T follicular helper cell (primary cell): ENCODE results near the gene NUCB2.
"Not testable (repeated sequence)": the region's sequence is repeated elsewhere in the genome, so short reads cannot be mapped to it uniquely, and the experiment has no call there.

ENCODE experiments used
- DNase-seq: peaks from one replicate; pipeline ENCODE4 v3.0.0-alpha.2; 2020; ENCODE audit warnings: low read depth
- total RNA-seq, 2 experiments: gene quantifications; one replicate each; lab custom pipeline; 2026; lab: John Stamatoyannopoulos, UW

The NUCB2 gene
- 17.1 to 37.1 reads per million in 2 experiments for total RNA-seq

- DNase-seq = peak; percentile 95
Measured at GRCh38 chr11:17276236-17277023, at the start of gene NUCB2. TSS of gene NUCB2 (plus strand) at chr11:17276739. CDS start at chr11:17295324, 18,585 bp downstream.

GRCh38 chr11:17228186-17228925 lies 48.2 kb upstream of the NUCB2 start:
- DNase-seq = not testable (repeated sequence)

- no peak for DNase-seq
Measured at GRCh38 chr11:17229481-17230152, 46.9 kb upstream of the NUCB2 start.

- no peak for DNase-seq
Measured at GRCh38 chr11:17230867-17231851, 45.4 kb upstream of the NUCB2 start.

GRCh38 chr11:17233101-17233500 lies 43.4 kb upstream of the NUCB2 start:
- no peak for DNase-seq

- DNase-seq = no peak
Measured at GRCh38 chr11:17238377-17238776, 38.2 kb upstream of the NUCB2 start.

- DNase-seq = not testable (repeated sequence)
Measured at GRCh38 chr11:17239927-17240326, 36.6 kb upstream of the NUCB2 start.

- no peak for DNase-seq
Measured at GRCh38 chr11:17240780-17241179, 35.8 kb upstream of the NUCB2 start.

- not testable (repeated sequence) for DNase-seq
Measured at GRCh38 chr11:17242954-17243353, 33.6 kb upstream of the NUCB2 start.

- DNase-seq = no peak
Measured at GRCh38 chr11:17244046-17244445, 32.5 kb upstream of the NUCB2 start.

- no peak for DNase-seq
Measured at GRCh38 chr11:17250561-17251350, 25.8 kb upstream of the NUCB2 start.

- no peak for DNase-seq
Measured at GRCh38 chr11:17252704-17253103, 23.8 kb upstream of the NUCB2 start.

GRCh38 chr11:17256512-17256911 lies 20.0 kb upstream of the NUCB2 start:
- DNase-seq = no peak

- DNase-seq = no peak
Measured at GRCh38 chr11:17257196-17257595, 19.3 kb upstream of the NUCB2 start.

GRCh38 chr11:17258670-17259069 lies 17.9 kb upstream of the NUCB2 start:
- no peak for DNase-seq

GRCh38 chr11:17259519-17259918 lies 17.0 kb upstream of the NUCB2 start:
- no peak for DNase-seq

- DNase-seq = no peak
Measured at GRCh38 chr11:17260020-17260419, 16.5 kb upstream of the NUCB2 start.

GRCh38 chr11:17263769-17264168 lies 12.8 kb upstream of the NUCB2 start:
- no peak for DNase-seq

GRCh38 chr11:17266781-17267180 lies 9.8 kb upstream of the NUCB2 start:
- DNase-seq = no peak

GRCh38 chr11:17267576-17267975 lies 9.0 kb upstream of the NUCB2 start:
- DNase-seq = no peak
